Keratinocyte (primary cell): ENCODE data around the gene ACOXL. TPM values are rescaled to one million over a fixed set of nuclear protein-coding genes. Genes with fewer than 3 reads are reported as not detected.

Source experiments
- DNase-seq: peaks from one replicate; pipeline ENCODE4 v3.0.0-alpha.2; 2011; ENCODE audit warnings: low read depth, missing footprints, low spot score
- FAIRE-seq: peaks from 2 replicates; lab custom pipeline; 2011; peaks lifted over from hg19 to GRCh38; lab: Jason Lieb, UNC
- H2AFZ ChIP-seq: 2 replicates; pipeline ENCODE4 v1.6.0; 2012; ENCODE audit warnings: low read length, control low read depth, inconsistent platforms; ENCODE audit not compliant: control insufficient read depth
- H3K27ac ChIP-seq: 2 replicates; pipeline ENCODE4 v1.5.1; 2011; ENCODE audit warnings: low read length; ENCODE audit not compliant: control insufficient read depth, insufficient read depth
- H3K27me3 ChIP-seq: 3 replicates; pipeline ENCODE4 v1.6.0; 2011; ENCODE audit warnings: low read length; ENCODE audit not compliant: control insufficient read depth, insufficient read depth; ENCODE audit errors: extremely low read depth
- H3K36me3 ChIP-seq, 2 experiments: 2 replicates in 1 of 2; 3 replicates in 1 of 2; pipeline ENCODE4 v1.5.1; 2011; ENCODE audit warnings: low read length in 2 of 2, mild to moderate bottlenecking in 1 of 2; ENCODE audit not compliant: control insufficient read depth in 2 of 2, insufficient read depth in 2 of 2; ENCODE audit errors: extremely low read depth in 1 of 2
- H3K4me1 ChIP-seq: 3 replicates; pipeline ENCODE4 v1.5.1; 2011; ENCODE audit warnings: low read length; ENCODE audit not compliant: control insufficient read depth, insufficient read depth; ENCODE audit errors: extremely low read depth
- H3K4me2 ChIP-seq: 3 replicates; pipeline ENCODE4 v1.6.0; 2011; ENCODE audit warnings: low read depth, low read length; ENCODE audit not compliant: control insufficient read depth, insufficient read depth; ENCODE audit errors: extremely low read depth
- H3K4me3 ChIP-seq, 3 experiments: fragments of 200-600 bp in 1 of 3; sonication (generic) in 1 of 3; 2 replicates in 2 of 3; 3 replicates in 1 of 3; pipeline ENCODE4 v1.5.1; 2011 to 2016; ENCODE audit warnings: low read length in 3 of 3, mild to moderate bottlenecking in 3 of 3, control low read depth in 2 of 3, inconsistent platforms in 1 of 3, low read depth in 1 of 3, mixed read lengths in 1 of 3, mixed run types in 1 of 3, moderate library complexity in 1 of 3; ENCODE audit not compliant: control insufficient read depth in 2 of 3, insufficient read depth in 2 of 3; ENCODE audit errors: extremely low read depth in 1 of 3
- H3K79me2 ChIP-seq: 2 replicates; pipeline ENCODE4 v1.6.0; 2012; ENCODE audit warnings: low read length; ENCODE audit not compliant: control insufficient read depth, insufficient read depth
- H3K9ac ChIP-seq: 3 replicates; pipeline ENCODE4 v1.6.0; 2011; ENCODE audit warnings: low read length; ENCODE audit not compliant: control insufficient read depth, insufficient read depth; ENCODE audit errors: extremely low read depth
- H3K9me1 ChIP-seq: 3 replicates; pipeline ENCODE4 v1.6.0; 2011; ENCODE audit warnings: low read length; ENCODE audit not compliant: control insufficient read depth, insufficient read depth; ENCODE audit errors: extremely low read depth
- H3K9me3 ChIP-seq: 2 replicates; pipeline ENCODE4 v1.5.1; 2012; ENCODE audit warnings: low read depth, low read length; ENCODE audit not compliant: control insufficient read depth
- H4K20me1 ChIP-seq: 3 replicates; pipeline ENCODE4 v1.6.0; 2011; ENCODE audit warnings: low read length; ENCODE audit not compliant: control insufficient read depth, insufficient read depth; ENCODE audit errors: extremely low read depth
- CTCF ChIP-seq, 3 experiments: IDR thresholded peaks in 1 of 3; conservative IDR thresholded peaks in 1 of 3; optimal IDR thresholded peaks in 1 of 3; 2 replicates in 2 of 3; 3 replicates in 1 of 3; pipeline versions ENCODE3 to v1.5.1; 2011; ENCODE audit warnings: low read length in 3 of 3, mild to moderate bottlenecking in 3 of 3, moderate library complexity in 2 of 3, control low read depth in 1 of 3, inconsistent platforms in 1 of 3; ENCODE audit not compliant: insufficient read depth in 2 of 3; ENCODE audit errors: extremely low read depth in 1 of 3
- EZH2 ChIP-seq: IDR thresholded peaks from one replicate; pipeline ENCODE4 v1.6.1; 2012; ENCODE audit warnings: inconsistent platforms, mild to moderate bottlenecking, low read length, moderate library complexity
- dilution Hi-C: fragments of 300-500 bp; cut with MboI; formaldehyde crosslinking; loops from one replicate; pipeline ENCODE4 v1.7.0; 2020; ENCODE audit warnings: low sequenced_read_pairs; ENCODE audit not compliant: extremely low pct_ligation_motif_present
- polyA plus RNA-seq, 5 experiments: library from polyadenylated mRNA; depleted of rRNA in 3 of 5; stranded (reverse) in 3 of 5; stranded (forward) in 1 of 5; unstranded in 1 of 5; fragments of >200 nt; gene quantifications; 1 replicate in 1 of 5; 2 replicates in 3 of 5; 3 replicates in 1 of 5; pipeline versions ENCODE4 v1.2.1 to v1.2.3, GENCODE V29; 2011 to 2012; ENCODE audit warnings: missing spikeins in 2 of 5, low read depth in 1 of 5, low replicate concordance in 1 of 5

ACOXL gene
- polyA plus RNA-seq, 1 donor (not counting 4 experiments of a cell fraction or from before 2014, with no cell fraction given): 0.04 TPM

DNA sequence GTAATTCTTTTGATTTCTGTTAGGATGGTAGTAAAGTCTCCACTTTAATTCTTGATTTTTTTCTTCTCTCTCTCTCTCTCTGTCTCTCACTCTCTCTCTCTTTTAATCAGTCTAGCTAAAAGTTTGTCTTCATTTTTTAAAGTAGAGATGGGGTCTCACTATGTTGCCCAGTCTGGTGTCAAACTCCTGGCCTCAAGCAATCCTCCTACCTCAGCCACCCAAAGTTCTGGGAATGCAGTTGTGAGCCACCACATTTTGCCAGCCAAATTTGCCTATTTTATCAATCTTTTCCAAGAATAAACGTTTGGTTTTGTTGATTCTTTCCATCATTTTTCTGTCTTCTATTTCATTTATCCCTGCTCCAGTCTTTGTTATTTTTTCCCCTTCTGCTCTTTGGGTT, 23.9 kb upstream of the ACOXL start:
- Histone ChIP-seq H3K9ac (no peak overlapping the region), H3K4me3 (no peak overlapping the region), H3K9me1 (no peaks in the 10 kb centered on the region), H3K27ac (no peak overlapping the region), H4K20me1 (no peaks in the 10 kb centered on the region), H3K27me3 (peaks cover 37% of the 10 kb centered on the region), H2AFZ (no peak overlapping the region), H3K36me3 (no peaks in the 10 kb centered on the region), H3K79me2 (no peaks in the 10 kb centered on the region), H3K9me3 (no peaks in the 10 kb centered on the region), H3K4me1 (peaks cover under 1% of the 10 kb centered on the region), H3K4me2 (no peak overlapping the region)
- TF ChIP-seq CTCF (optimal IDR thresholded peaks at IDR 0.05 in 1 of 3, IDR thresholded peaks at IDR 0.05 in 1 of 3, conservative IDR thresholded peaks at IDR 0.05 in 1 of 3; ENCODE audit: extremely low read depth in 1 of 3, insufficient read depth in 2 of 3, low read length in 3 of 3) (no peak), EZH2 (no peak)
- FAIRE-seq (no peak), DNase-seq (no peak)
- dilution Hi-C loops: no loop called here

- no peaks in the 10 kb centered on the region for H3K9me3 ChIP-seq
- no peaks in the 10 kb centered on the region for H3K79me2 ChIP-seq
- peaks cover 11% of the 10 kb centered on the region for H3K4me1 ChIP-seq
- TF ChIP-seq CTCF (optimal IDR thresholded peaks at IDR 0.05 in 1 of 3, IDR thresholded peaks at IDR 0.05 in 1 of 3, conservative IDR thresholded peaks at IDR 0.05 in 1 of 3; ENCODE audit: extremely low read depth in 1 of 3, insufficient read depth in 2 of 3, low read length in 3 of 3): no peak
- no peak for TF ChIP-seq EZH2
- no peaks in the 10 kb centered on the region for H3K36me3 ChIP-seq
- H3K9me1 ChIP-seq: no peaks in the 10 kb centered on the region
- peaks cover 28% of the 10 kb centered on the region for H3K27me3 ChIP-seq
- no peaks in the 10 kb centered on the region for H4K20me1 ChIP-seq
- no peak overlapping the region for H2AFZ ChIP-seq
- no peak overlapping the region for H3K27ac ChIP-seq
- no peak for FAIRE-seq
- H3K4me3 ChIP-seq: no peak overlapping the region
- DNase-seq: no peak
- dilution Hi-C loops: no loop called here
- H3K4me2 ChIP-seq: no peak overlapping the region
- H3K9ac ChIP-seq: no peak overlapping the region
These were observed 19.6 kb upstream of the ACOXL start for GRCh38 chr2:110712737-110713136.
